SK-N-SH (cell line): ENCODE measurements around the gene UBE2S. TPM values are rescaled to one million over a fixed set of nuclear protein-coding genes. Genes with fewer than 3 reads are reported as not detected.

ENCODE experiments used
- CTCF ChIA-PET: fragments of 300-600, 350-600 bp; formaldehyde crosslinking; extraction: SDS; loops from one replicate; lab custom pipeline; 2021; lab: Yijun Ruan, JAX
- POLR2A ChIA-PET: fragments of 350-600 bp; sonication (Branson Sonifier 250); formaldehyde crosslinking; extraction: SDS; loops from one replicate; lab custom pipeline; 2020; ENCODE audit warnings: antibody characterized with exemption, inconsistent platforms; lab: Yijun Ruan, JAX
- DNase-seq: peaks from one replicate; pipeline ENCODE4 v3.0.0; 2012
- H2AFZ ChIP-seq: fragments of 200-600 bp; sonication (generic); 2 replicates; pipeline ENCODE4 v1.8.1; 2016; ENCODE audit warnings: antibody characterized with exemption, mild to moderate bottlenecking, low read depth
- H3F3A ChIP-seq: fragments of 200-600 bp; sonication (generic); replicated peaks from 2 replicates; pipeline ENCODE3; 2016; ENCODE audit warnings: antibody characterized with exemption, mild to moderate bottlenecking; ENCODE audit not compliant: insufficient read depth
- H3K27ac ChIP-seq, 2 experiments: fragments of 200-500 bp in 1 of 2; fragments of 200-600 bp in 1 of 2; sonication (Bioruptor generic) in 1 of 2; sonication (generic), shearing (Covaris generic) in 1 of 2; 2 replicates each; pipeline versions ENCODE4 v1.5.1 to v1.6.1; 2014 to 2016; ENCODE audit warnings: low read depth in 2 of 2, inconsistent platforms in 1 of 2, low read length in 1 of 2, mild to moderate bottlenecking in 1 of 2, mixed read lengths in 1 of 2
- H3K27me3 ChIP-seq: fragments of 200-600 bp; sonication (generic), shearing (Covaris generic); 2 replicates; pipeline ENCODE4 v1.6.1; 2016; ENCODE audit warnings: mixed run types; ENCODE audit not compliant: insufficient read depth
- H3K36me3 ChIP-seq, 2 experiments: fragments of 200-500 bp in 1 of 2; fragments of 200-600 bp in 1 of 2; sonication (Bioruptor generic) in 1 of 2; sonication (generic) in 1 of 2; replicated peaks in 1 of 2; 2 replicates each; pipeline versions ENCODE3 to v1.5.1; 2014 to 2016; ENCODE audit warnings: low read length in 1 of 2, mild to moderate bottlenecking in 1 of 2; ENCODE audit not compliant: insufficient read depth in 2 of 2, control insufficient read depth in 1 of 2
- H3K4me1 ChIP-seq, 2 experiments: fragments of 200-500 bp in 1 of 2; fragments of 200-600 bp in 1 of 2; sonication (Bioruptor generic) in 1 of 2; sonication (generic), shearing (Covaris generic) in 1 of 2; 2 replicates each; pipeline versions ENCODE4 v1.5.1 to v1.6.1; 2014 to 2016; ENCODE audit warnings: low read depth in 1 of 2, low read length in 1 of 2, mixed run types in 1 of 2; ENCODE audit not compliant: insufficient read depth in 2 of 2, control insufficient read depth in 1 of 2
- H3K4me2 ChIP-seq: fragments of 200-600 bp; sonication (generic), shearing (Covaris generic); 2 replicates; pipeline ENCODE4 v1.6.1; 2017; ENCODE audit warnings: mixed run types
- H3K4me3 ChIP-seq, 2 experiments: fragments of 200-500 bp in 1 of 2; fragments of 200-600 bp in 1 of 2; sonication (Bioruptor generic) in 1 of 2; sonication (generic), shearing (Covaris generic) in 1 of 2; 2 replicates each; pipeline versions ENCODE4 v1.5.1 to v1.8.1; 2014 to 2016; ENCODE audit warnings: low read depth in 2 of 2, inconsistent platforms in 1 of 2, low read length in 1 of 2, mild to moderate bottlenecking in 1 of 2, mixed read lengths in 1 of 2, moderate library complexity in 1 of 2
- H3K79me2 ChIP-seq: fragments of 200-600 bp; sonication (generic); 2 replicates; pipeline ENCODE4 v1.8.1; 2017; ENCODE audit warnings: mild to moderate bottlenecking; ENCODE audit not compliant: insufficient read depth
- H3K9ac ChIP-seq: fragments of 200-600 bp; sonication (generic); 2 replicates; pipeline ENCODE4 v1.6.1; 2017; ENCODE audit warnings: mixed run types
- H3K9me2 ChIP-seq: fragments of 200-600 bp; sonication (generic); 2 replicates; pipeline ENCODE4 v1.6.1; 2017; ENCODE audit warnings: mixed run types
- H3K9me3 ChIP-seq: fragments of 200-600 bp; sonication (generic); 2 replicates; pipeline ENCODE4 v1.6.1; 2017; ENCODE audit warnings: mixed run types, mild to moderate bottlenecking, moderate library complexity
- H4K20me1 ChIP-seq: fragments of 200-600 bp; sonication (generic); 2 replicates; pipeline ENCODE4 v1.6.1; 2017; ENCODE audit warnings: mild to moderate bottlenecking, mixed run types; ENCODE audit not compliant: insufficient read depth
- EP300 ChIP-seq, 2 experiments: IDR thresholded peaks; 2 replicates each; pipeline versions ENCODE4 v1.4.0 to v1.6.1; 2012; ENCODE audit warnings: borderline replicate concordance in 1 of 2, low read depth in 1 of 2, low read length in 1 of 2
- EZH2phosphoT487 ChIP-seq: fragments of 200-600 bp; sonication (generic); IDR thresholded peaks from 2 replicates; pipeline ENCODE4 v1.6.1; 2017; ENCODE audit warnings: low read depth, mixed run types, mild to moderate bottlenecking, antibody characterized with exemption, moderate library complexity, borderline replicate concordance
- FOSL2 ChIP-seq: IDR thresholded peaks from 2 replicates; pipeline ENCODE4 v1.4.0; 2012; ENCODE audit warnings: low read depth, mild to moderate bottlenecking, moderate library complexity, borderline replicate concordance
- GABPA ChIP-seq: IDR thresholded peaks from 2 replicates; pipeline ENCODE4 v1.4.0; 2012; ENCODE audit warnings: low read depth, mild to moderate bottlenecking
- MAX ChIP-seq: IDR thresholded peaks from 2 replicates; pipeline ENCODE4 v1.4.0; 2012; ENCODE audit warnings: low read depth
- NFIC ChIP-seq: IDR thresholded peaks from 2 replicates; pipeline ENCODE4 v1.4.0; 2012; ENCODE audit warnings: borderline replicate concordance
- NRF1 ChIP-seq: IDR thresholded peaks from 2 replicates; pipeline ENCODE4 v1.6.1; 2012; ENCODE audit warnings: low read depth, mild to moderate bottlenecking, low read length
- POLR2AphosphoS5 ChIP-seq: IDR thresholded peaks from 2 replicates; pipeline ENCODE4 v1.6.1; 2012; ENCODE audit warnings: low read depth, low read length
- RXRA ChIP-seq: IDR thresholded peaks from 2 replicates; pipeline ENCODE4 v1.4.0; 2012; ENCODE audit warnings: low read depth, mild to moderate bottlenecking, borderline replicate concordance
- TEAD4 ChIP-seq: IDR thresholded peaks from 2 replicates; pipeline ENCODE4 v1.4.0; 2012; ENCODE audit warnings: mild to moderate bottlenecking, borderline replicate concordance; ENCODE audit not compliant: insufficient read depth
- USF1 ChIP-seq: IDR thresholded peaks from 2 replicates; pipeline ENCODE4 v1.4.0; 2012; ENCODE audit warnings: low read depth, borderline replicate concordance
- USF2 ChIP-seq: fragments of 150-350 bp; IDR thresholded peaks from 2 replicates; pipeline ENCODE4 v1.6.1; 2017; ENCODE audit warnings: antibody characterized with exemption, low read length, low read depth, borderline replicate concordance
- YY1 ChIP-seq: IDR thresholded peaks from 2 replicates; pipeline ENCODE4 v1.4.0; 2012; ENCODE audit warnings: low read depth, mild to moderate bottlenecking
- WGBS: methylation state at CpG from one replicate; pipeline ENCODE4 v1.1.6; 2017; ENCODE audit warnings: low lambda C conversion rate; 5-methylcytosine and 5-hydroxymethylcytosine counted together
- polyA plus RNA-seq, 3 experiments: library from polyadenylated mRNA; depleted of rRNA; stranded (reverse); fragments of >200 nt; gene quantifications; 2 replicates each; pipeline ENCODE4 v1.2.3, GENCODE V29; 2012
- TF ChIP-seq, protein P1 (sequence below): IDR thresholded peaks from 2 replicates; pipeline ENCODE4 v1.6.1; 2012; ENCODE audit warnings: mild to moderate bottlenecking, low read depth, low read length, moderate library complexity
- TF ChIP-seq, protein P2 (sequence below): IDR thresholded peaks from 2 replicates; pipeline ENCODE4; 2012
- TF ChIP-seq, protein P3 (sequence below): fragments of 200-600 bp; sonication (generic); IDR thresholded peaks from 2 replicates; pipeline ENCODE4 v1.6.1; 2017; ENCODE audit warnings: antibody characterized with exemption, mild to moderate bottlenecking, moderate library complexity

The UBE2S gene
- polyA plus RNA-seq, 1 of the 3 experiments (the other 2 are of a cell fraction) = 133 TPM

DNA sequence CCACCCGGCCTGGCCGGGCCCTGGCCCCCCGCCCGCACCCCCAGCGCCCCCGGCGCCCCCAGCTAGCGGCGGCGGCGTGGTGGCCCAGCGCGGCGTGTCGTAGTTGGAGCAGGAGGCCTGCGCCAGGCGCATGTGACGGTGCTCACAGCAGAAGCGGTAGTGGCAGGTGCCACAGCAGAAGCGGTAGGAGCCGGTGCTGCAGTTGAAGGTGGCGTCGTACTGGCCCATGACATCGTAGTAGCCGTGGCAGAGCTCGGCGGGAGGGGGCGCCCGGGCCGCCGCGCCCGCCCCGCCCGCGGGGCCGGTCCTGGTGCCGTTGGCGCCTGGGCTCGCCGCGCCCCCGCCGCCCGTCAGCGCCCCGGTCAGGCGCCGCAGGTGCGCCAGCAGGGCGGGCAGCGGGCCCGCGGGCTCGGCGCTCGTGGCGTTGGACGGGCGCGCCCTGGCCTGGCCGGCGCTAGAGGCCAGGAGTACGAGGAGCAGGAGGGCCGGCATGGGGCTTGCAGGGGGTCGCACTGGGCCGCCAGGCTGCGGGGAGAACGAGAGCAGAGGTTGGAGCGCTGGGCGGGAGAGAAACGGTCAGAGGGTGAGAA lies 34.9 kb upstream of the UBE2S start:
- H3K4me3 ChIP-seq = no peak overlapping the region
- no peaks in the 10 kb centered on the region for H3K79me2 ChIP-seq
- H3K36me3 ChIP-seq = no peaks in the 10 kb centered on the region
- peaks cover 5% of the 10 kb centered on the region; the same call in 1 of the 2 replicates for H4K20me1 ChIP-seq
- no peaks in the 10 kb centered on the region for H3K9me3 ChIP-seq
- H3K27ac ChIP-seq = no peak overlapping the region
- POLR2A ChIA-PET = no interaction called here
- CTCF ChIA-PET = interaction anchor here (1.0 to 2.8 kb wide), 5 partner anchors 24 to 302 kb away, joined by 4 to 13 read pairs (median 6); no protein-coding TSS in a partner anchor
- no peak overlapping the region for H2AFZ ChIP-seq
- peaks cover 59% of the 10 kb centered on the region for H3K27me3 ChIP-seq
- peaks cover 0 to 6% of the 10 kb centered on the region in 2 experiments; a peak in 1 of 4 replicates for H3K4me1 ChIP-seq
- peak; percentile 59 for DNase-seq
- TF ChIP-seq YY1 (no peak), NFIC (no peak), RXRA (no peak), POLR2AphosphoS5 (no peak), MAX (no peak), GABPA (no peak), TEAD4 (no peak)
- TF ChIP-seq, protein P1, sequence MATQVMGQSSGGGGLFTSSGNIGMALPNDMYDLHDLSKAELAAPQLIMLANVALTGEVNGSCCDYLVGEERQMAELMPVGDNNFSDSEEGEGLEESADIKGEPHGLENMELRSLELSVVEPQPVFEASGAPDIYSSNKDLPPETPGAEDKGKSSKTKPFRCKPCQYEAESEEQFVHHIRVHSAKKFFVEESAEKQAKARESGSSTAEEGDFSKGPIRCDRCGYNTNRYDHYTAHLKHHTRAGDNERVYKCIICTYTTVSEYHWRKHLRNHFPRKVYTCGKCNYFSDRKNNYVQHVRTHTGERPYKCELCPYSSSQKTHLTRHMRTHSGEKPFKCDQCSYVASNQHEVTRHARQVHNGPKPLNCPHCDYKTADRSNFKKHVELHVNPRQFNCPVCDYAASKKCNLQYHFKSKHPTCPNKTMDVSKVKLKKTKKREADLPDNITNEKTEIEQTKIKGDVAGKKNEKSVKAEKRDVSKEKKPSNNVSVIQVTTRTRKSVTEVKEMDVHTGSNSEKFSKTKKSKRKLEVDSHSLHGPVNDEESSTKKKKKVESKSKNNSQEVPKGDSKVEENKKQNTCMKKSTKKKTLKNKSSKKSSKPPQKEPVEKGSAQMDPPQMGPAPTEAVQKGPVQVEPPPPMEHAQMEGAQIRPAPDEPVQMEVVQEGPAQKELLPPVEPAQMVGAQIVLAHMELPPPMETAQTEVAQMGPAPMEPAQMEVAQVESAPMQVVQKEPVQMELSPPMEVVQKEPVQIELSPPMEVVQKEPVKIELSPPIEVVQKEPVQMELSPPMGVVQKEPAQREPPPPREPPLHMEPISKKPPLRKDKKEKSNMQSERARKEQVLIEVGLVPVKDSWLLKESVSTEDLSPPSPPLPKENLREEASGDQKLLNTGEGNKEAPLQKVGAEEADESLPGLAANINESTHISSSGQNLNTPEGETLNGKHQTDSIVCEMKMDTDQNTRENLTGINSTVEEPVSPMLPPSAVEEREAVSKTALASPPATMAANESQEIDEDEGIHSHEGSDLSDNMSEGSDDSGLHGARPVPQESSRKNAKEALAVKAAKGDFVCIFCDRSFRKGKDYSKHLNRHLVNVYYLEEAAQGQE = no peak
- TF ChIP-seq, protein P2, sequence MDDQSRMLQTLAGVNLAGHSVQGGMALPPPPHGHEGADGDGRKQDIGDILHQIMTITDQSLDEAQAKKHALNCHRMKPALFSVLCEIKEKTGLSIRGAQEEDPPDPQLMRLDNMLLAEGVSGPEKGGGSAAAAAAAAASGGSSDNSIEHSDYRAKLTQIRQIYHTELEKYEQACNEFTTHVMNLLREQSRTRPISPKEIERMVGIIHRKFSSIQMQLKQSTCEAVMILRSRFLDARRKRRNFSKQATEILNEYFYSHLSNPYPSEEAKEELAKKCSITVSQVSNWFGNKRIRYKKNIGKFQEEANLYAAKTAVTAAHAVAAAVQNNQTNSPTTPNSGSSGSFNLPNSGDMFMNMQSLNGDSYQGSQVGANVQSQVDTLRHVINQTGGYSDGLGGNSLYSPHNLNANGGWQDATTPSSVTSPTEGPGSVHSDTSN = no peak
- no peak overlapping the region for H3K9ac ChIP-seq
- WGBS = under 1% methylated on average over 15 of the region's 72 CpGs
- no peak overlapping the region for H3K4me2 ChIP-seq
- no peaks in the 10 kb centered on the region for H3K9me2 ChIP-seq
- H3F3A ChIP-seq = peaks cover 8% of the 10 kb centered on the region

GRCh38 chr19:55441692-55442321 lies 34.2 kb upstream of the UBE2S start:
- Histone ChIP-seq H3K36me3 (no peaks in the 10 kb centered on the region), H3K27me3 (peaks cover 53% of the 10 kb centered on the region), H3K4me2 (no peak overlapping the region), H2AFZ (no peak overlapping the region), H3K79me2 (no peaks in the 10 kb centered on the region), H3K4me3 (no peak overlapping the region), H3K27ac (no peak overlapping the region), H3K9ac (no peak overlapping the region), H4K20me1 (no peaks in the 10 kb centered on the region), H3K4me1 (peaks cover 0 to 6% of the 10 kb centered on the region in 2 experiments; a peak in 1 of 4 replicates), H3K9me3 (no peaks in the 10 kb centered on the region), H3K9me2 (no peaks in the 10 kb centered on the region), H3F3A (peaks cover 2% of the 10 kb centered on the region)
- no peak for DNase-seq
- POLR2A ChIA-PET = no interaction called here
- CTCF ChIA-PET = interaction anchor here (1.0 to 2.8 kb wide), 6 partner anchors 24 to 301 kb away, joined by 3 to 13 read pairs (median 6); no protein-coding TSS in a partner anchor
- 9% methylated on average over 17 of the region's 39 CpGs for WGBS
- TF ChIP-seq USF2 = no peak
- no peak for TF ChIP-seq USF1
- no peak for TF ChIP-seq EZH2phosphoT487
- TF ChIP-seq EP300 (IDR thresholded peaks at IDR 0.05; ENCODE audit: borderline replicate concordance in 1 of 2, low read depth in 1 of 2, low read length in 1 of 2) = no peak
- TF ChIP-seq NRF1 = no peak
- no peak for TF ChIP-seq FOSL2
- TF ChIP-seq, protein P3, sequence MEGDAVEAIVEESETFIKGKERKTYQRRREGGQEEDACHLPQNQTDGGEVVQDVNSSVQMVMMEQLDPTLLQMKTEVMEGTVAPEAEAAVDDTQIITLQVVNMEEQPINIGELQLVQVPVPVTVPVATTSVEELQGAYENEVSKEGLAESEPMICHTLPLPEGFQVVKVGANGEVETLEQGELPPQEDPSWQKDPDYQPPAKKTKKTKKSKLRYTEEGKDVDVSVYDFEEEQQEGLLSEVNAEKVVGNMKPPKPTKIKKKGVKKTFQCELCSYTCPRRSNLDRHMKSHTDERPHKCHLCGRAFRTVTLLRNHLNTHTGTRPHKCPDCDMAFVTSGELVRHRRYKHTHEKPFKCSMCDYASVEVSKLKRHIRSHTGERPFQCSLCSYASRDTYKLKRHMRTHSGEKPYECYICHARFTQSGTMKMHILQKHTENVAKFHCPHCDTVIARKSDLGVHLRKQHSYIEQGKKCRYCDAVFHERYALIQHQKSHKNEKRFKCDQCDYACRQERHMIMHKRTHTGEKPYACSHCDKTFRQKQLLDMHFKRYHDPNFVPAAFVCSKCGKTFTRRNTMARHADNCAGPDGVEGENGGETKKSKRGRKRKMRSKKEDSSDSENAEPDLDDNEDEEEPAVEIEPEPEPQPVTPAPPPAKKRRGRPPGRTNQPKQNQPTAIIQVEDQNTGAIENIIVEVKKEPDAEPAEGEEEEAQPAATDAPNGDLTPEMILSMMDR = no peak
